Putamen (tissue), 1 donor: ENCODE measurements around the gene DYNC1I1.

Experiments used
- DNase-seq: peaks from one replicate; pipeline ENCODE4 v3.0.0-alpha.2; 2016; ENCODE audit warnings: low spot score

Gene DYNC1I1

GRCh38 chr7:95971716-95972115 lies 199.4 kb downstream of the DYNC1I1 start:
- DNase-seq, result no peak

GRCh38 chr7:95972523-95972922 lies 200.2 kb downstream of the DYNC1I1 start:
- no peak for DNase-seq

- DNase-seq, result no peak
These were observed 201.8 kb downstream of the DYNC1I1 start for GRCh38 chr7:95974108-95974507.

GRCh38 chr7:95976369-95977060 lies 204.2 kb downstream of the DYNC1I1 start:
- DNase-seq, result no peak

GRCh38 chr7:95977994-95978393 lies 205.6 kb downstream of the DYNC1I1 start:
- no peak for DNase-seq

- DNase-seq, result no peak
These were observed 207.8 kb downstream of the DYNC1I1 start for GRCh38 chr7:95980167-95980566.

GRCh38 chr7:95980706-95981105 lies 208.4 kb downstream of the DYNC1I1 start:
- DNase-seq, result no peak

- no peak for DNase-seq
These were observed 213.9 kb downstream of the DYNC1I1 start for GRCh38 chr7:95986178-95986764.

- DNase-seq, result no peak
These were observed 216.9 kb downstream of the DYNC1I1 start for GRCh38 chr7:95989301-95989700.

- DNase-seq, result no peak
These were observed 221.0 kb downstream of the DYNC1I1 start for GRCh38 chr7:95993380-95993779.

GRCh38 chr7:95996174-95996573 lies 223.8 kb downstream of the DYNC1I1 start:
- no peak for DNase-seq

- DNase-seq, result no peak
These were observed 224.5 kb downstream of the DYNC1I1 start for GRCh38 chr7:95996886-95997285.

GRCh38 chr7:95997632-95998031 lies 225.3 kb downstream of the DYNC1I1 start:
- no peak for DNase-seq

- DNase-seq, result no peak
These were observed 227.1 kb downstream of the DYNC1I1 start for GRCh38 chr7:95999481-95999880.

GRCh38 chr7:96004578-96004977 lies 232.2 kb downstream of the DYNC1I1 start:
- no peak for DNase-seq

- no peak for DNase-seq
These were observed 232.9 kb downstream of the DYNC1I1 start for GRCh38 chr7:96005271-96005670.

GRCh38 chr7:96009148-96009547 lies 236.8 kb downstream of the DYNC1I1 start:
- no peak for DNase-seq

- DNase-seq, result no peak
These were observed 241.5 kb downstream of the DYNC1I1 start for GRCh38 chr7:96013836-96014235.

GRCh38 chr7:96014617-96015016 lies 242.3 kb downstream of the DYNC1I1 start:
- DNase-seq, result no peak

- no peak for DNase-seq
These were observed 243.8 kb downstream of the DYNC1I1 start for GRCh38 chr7:96016056-96016586.

GRCh38 chr7:96016735-96017134 lies 244.4 kb downstream of the DYNC1I1 start:
- no peak for DNase-seq

GRCh38 chr7:96017877-96018276 lies 245.5 kb downstream of the DYNC1I1 start:
- no peak for DNase-seq

GRCh38 chr7:96021568-96021967 lies 249.2 kb downstream of the DYNC1I1 start:
- DNase-seq, result no peak

GRCh38 chr7:96023387-96023786 lies 251.0 kb downstream of the DYNC1I1 start:
- no peak for DNase-seq
